Parathyroid adenoma (tissue), 2 donors: ENCODE data around the gene EPHB1.

Experiments used
- H2AFZ ChIP-seq: fragments of 300-600 bp; sonication (generic); one replicate; pipeline ENCODE4 v1.7.0; 2017; ENCODE audit warnings: antibody characterized with exemption, mild to moderate bottlenecking
- H3K27ac ChIP-seq: fragments of 300-600 bp; sonication (generic); one replicate; pipeline ENCODE4 v1.7.0; 2017
- H3K27me3 ChIP-seq: fragments of 300-600 bp; sonication (generic); one replicate; pipeline ENCODE4 v1.7.0; 2017; ENCODE audit warnings: low read length; ENCODE audit not compliant: control insufficient read depth, insufficient read depth
- H3K36me3 ChIP-seq: fragments of 300-600 bp; sonication (generic); one replicate; pipeline ENCODE4 v1.7.0; 2017; ENCODE audit warnings: low read length; ENCODE audit not compliant: control insufficient read depth, insufficient read depth
- H3K4me1 ChIP-seq: fragments of 300-600 bp; sonication (generic); one replicate; pipeline ENCODE4 v1.7.0; 2017; ENCODE audit warnings: control low read depth
- H3K4me2 ChIP-seq: fragments of 300-600 bp; sonication (generic); one replicate; pipeline ENCODE4 v1.7.0; 2017; ENCODE audit warnings: low read length
- H3K4me3 ChIP-seq: fragments of 300-600 bp; sonication (generic); one replicate; pipeline ENCODE4 v1.7.0; 2017; ENCODE audit warnings: low read depth, low read length
- H3K79me2 ChIP-seq: fragments of 300-600 bp; sonication (generic); one replicate; pipeline ENCODE4 v1.7.0; 2017; ENCODE audit warnings: control low read depth
- H3K9ac ChIP-seq: fragments of 300-600 bp; sonication (generic); one replicate; pipeline ENCODE4 v1.7.0; 2017; ENCODE audit warnings: mild to moderate bottlenecking
- H3K9me3 ChIP-seq: fragments of 300-600 bp; sonication (generic); one replicate; pipeline ENCODE4 v1.7.0; 2017; ENCODE audit warnings: low read length; ENCODE audit not compliant: control insufficient read depth
- TF ChIP-seq, protein P1 (sequence below): fragments of 300-600 bp; sonication (generic); IDR thresholded peaks from one replicate; pipeline ENCODE4 v1.7.0; 2017; ENCODE audit warnings: antibody characterized with exemption, mild to moderate bottlenecking
- donor health status: primary hyperparathyroidism.

Gene EPHB1

DNA sequence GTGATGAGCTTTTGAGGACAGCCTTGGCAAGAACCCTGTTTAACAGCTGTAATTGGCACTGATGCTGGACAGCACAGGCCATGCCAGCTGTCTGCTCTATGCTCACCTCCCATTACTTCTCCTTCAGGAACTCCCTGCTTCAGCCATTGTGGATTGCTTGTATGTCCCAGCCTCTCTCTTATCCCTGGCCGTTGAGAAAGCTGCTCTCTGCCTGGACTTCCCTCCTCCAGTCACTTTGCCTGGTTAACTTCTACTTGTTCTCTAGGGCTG lies 444.5 kb downstream of the EPHB1 start:
- H3K9me3 ChIP-seq = no peaks in the 10 kb centered on the region
- no peaks in the 10 kb centered on the region for H3K36me3 ChIP-seq
- H3K79me2 ChIP-seq = no peaks in the 10 kb centered on the region
- H2AFZ ChIP-seq = no peak overlapping the region
- TF ChIP-seq, protein P1, sequence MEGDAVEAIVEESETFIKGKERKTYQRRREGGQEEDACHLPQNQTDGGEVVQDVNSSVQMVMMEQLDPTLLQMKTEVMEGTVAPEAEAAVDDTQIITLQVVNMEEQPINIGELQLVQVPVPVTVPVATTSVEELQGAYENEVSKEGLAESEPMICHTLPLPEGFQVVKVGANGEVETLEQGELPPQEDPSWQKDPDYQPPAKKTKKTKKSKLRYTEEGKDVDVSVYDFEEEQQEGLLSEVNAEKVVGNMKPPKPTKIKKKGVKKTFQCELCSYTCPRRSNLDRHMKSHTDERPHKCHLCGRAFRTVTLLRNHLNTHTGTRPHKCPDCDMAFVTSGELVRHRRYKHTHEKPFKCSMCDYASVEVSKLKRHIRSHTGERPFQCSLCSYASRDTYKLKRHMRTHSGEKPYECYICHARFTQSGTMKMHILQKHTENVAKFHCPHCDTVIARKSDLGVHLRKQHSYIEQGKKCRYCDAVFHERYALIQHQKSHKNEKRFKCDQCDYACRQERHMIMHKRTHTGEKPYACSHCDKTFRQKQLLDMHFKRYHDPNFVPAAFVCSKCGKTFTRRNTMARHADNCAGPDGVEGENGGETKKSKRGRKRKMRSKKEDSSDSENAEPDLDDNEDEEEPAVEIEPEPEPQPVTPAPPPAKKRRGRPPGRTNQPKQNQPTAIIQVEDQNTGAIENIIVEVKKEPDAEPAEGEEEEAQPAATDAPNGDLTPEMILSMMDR = no peak
- H3K27ac ChIP-seq = no peak overlapping the region
- H3K4me3 ChIP-seq = no peak overlapping the region
- H3K9ac ChIP-seq = no peak overlapping the region
- no peaks in the 10 kb centered on the region for H3K4me1 ChIP-seq
- H3K4me2 ChIP-seq = no peak overlapping the region
- no peaks in the 10 kb centered on the region for H3K27me3 ChIP-seq

DNA sequence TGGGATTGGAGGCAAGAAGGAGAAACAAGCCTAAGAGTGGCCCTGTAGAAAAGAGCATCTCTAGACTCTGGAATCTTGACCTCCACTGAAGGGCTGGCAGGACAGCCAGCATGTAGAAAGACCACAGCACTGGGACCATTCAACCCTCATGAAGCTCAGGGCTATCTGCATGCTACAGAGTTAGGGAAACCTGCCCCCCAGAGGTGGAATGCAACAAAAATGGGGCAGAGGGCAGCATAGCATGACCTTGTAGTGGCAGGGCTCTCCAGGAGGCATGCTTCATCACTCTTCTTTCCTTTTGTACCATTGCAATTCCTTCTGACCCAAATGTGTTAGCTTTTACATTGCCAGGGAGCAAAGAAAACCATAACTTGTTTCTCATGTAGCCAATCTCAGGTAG lies 445.4 kb downstream of the EPHB1 start:
- Histone ChIP-seq H3K79me2 (no peaks in the 10 kb centered on the region), H3K36me3 (no peaks in the 10 kb centered on the region), H3K27me3 (no peaks in the 10 kb centered on the region), H3K9me3 (no peaks in the 10 kb centered on the region), H3K4me3 (no peak overlapping the region), H3K27ac (no peak overlapping the region), H3K4me1 (no peaks in the 10 kb centered on the region), H3K4me2 (no peak overlapping the region), H2AFZ (no peak overlapping the region), H3K9ac (no peak overlapping the region)
- TF ChIP-seq, protein P1 = peak; percentile 13

DNA sequence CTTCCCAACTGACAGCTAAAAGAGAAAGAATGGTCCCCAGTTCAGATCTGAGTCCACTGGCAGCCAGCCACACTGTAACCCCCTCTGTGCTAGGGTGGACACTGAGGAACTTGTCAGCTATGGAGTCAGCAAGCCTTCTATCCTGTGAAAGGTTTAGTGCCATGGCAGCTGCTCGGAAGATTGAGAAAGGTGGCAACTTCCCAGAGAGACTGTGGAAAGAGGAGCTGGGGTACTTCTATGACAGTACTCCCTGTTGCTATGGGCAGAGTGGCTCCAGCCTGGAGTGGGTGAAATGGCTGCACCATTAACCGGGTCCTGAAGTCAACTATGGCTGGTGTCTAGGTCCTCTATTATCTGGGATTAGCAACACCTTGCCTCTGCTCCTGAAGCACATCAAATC lies 447.2 kb downstream of the EPHB1 start:
- Histone ChIP-seq H3K27ac (no peak overlapping the region), H3K4me2 (no peak overlapping the region), H3K9ac (no peak overlapping the region), H3K4me1 (no peaks in the 10 kb centered on the region), H3K79me2 (no peaks in the 10 kb centered on the region), H3K9me3 (no peaks in the 10 kb centered on the region), H3K4me3 (no peak overlapping the region), H3K27me3 (no peaks in the 10 kb centered on the region), H3K36me3 (no peaks in the 10 kb centered on the region), H2AFZ (no peak overlapping the region)
- TF ChIP-seq, protein P1 = no peak

DNA sequence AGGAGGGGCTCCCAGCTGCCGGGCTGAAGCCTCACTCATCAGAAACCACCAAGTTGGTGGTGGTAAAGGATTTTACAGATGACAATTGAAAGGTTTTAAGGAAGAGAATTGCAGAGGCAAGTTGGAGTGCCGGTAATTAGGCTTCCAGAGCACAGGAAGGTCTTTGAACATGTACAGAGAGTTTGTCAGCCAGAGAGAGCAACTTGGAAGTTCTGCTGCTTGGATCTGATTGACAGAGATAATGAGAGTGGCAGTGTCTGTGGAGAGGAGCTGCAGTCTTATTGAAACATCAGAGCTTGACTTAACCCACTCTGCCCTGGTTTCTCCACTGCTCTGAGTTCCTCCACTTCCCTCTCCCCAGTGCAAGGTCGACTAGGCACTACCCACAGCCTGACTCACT lies 448.6 kb downstream of the EPHB1 start:
- TF ChIP-seq, protein P1 = no peak
- Histone ChIP-seq H3K27ac (no peak overlapping the region), H3K4me1 (no peaks in the 10 kb centered on the region), H3K4me3 (no peak overlapping the region), H3K9me3 (no peaks in the 10 kb centered on the region), H2AFZ (no peak overlapping the region), H3K36me3 (no peaks in the 10 kb centered on the region), H3K9ac (no peak overlapping the region), H3K4me2 (no peak overlapping the region), H3K79me2 (no peaks in the 10 kb centered on the region), H3K27me3 (no peaks in the 10 kb centered on the region)

DNA sequence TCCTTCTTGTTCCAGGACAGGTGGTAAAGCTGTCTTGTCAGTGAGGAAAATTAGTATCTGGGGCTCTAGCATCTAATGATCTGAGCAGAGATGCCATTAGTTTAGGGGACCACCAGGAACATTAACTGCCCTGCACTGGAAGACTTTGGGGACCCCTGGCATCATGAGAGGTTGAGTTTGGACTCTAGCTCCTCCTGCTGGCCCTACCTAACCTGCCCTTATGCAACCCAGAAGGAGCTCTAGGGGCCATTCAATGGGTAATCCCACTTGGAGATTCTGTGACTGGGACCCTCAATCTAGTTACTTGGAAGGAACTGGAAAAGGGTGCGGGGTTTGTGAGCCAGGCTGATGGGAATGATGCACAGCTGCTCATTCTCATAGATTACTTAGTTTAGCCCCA lies 451.0 kb downstream of the EPHB1 start:
- Histone ChIP-seq H3K4me2 (no peak overlapping the region), H3K27me3 (no peaks in the 10 kb centered on the region), H3K27ac (no peak overlapping the region), H3K9me3 (no peaks in the 10 kb centered on the region), H3K9ac (no peak overlapping the region), H3K36me3 (no peaks in the 10 kb centered on the region), H3K4me1 (no peaks in the 10 kb centered on the region), H3K79me2 (no peaks in the 10 kb centered on the region), H3K4me3 (no peak overlapping the region), H2AFZ (no peak overlapping the region)
- TF ChIP-seq, protein P1 = no peak
